Measurements from ENCODE around the gene SGF29. TPM values are rescaled to one million over a fixed set of nuclear protein-coding genes. Genes with fewer than 3 reads are reported as not detected.
"Not testable (repeated sequence)": the region's sequence is repeated elsewhere in the genome, so short reads cannot be mapped to it uniquely, and the experiment has no call there.

SGF29 gene
- total RNA-seq, 1 donor from 2014 or later = 38.0 TPM

GRCh38 chr16:28607681-28608495, 54.2 kb downstream of the SGF29 start:
- H3K27ac Mint-ChIP-seq; H3K36me3 Mint-ChIP-seq (ENCODE audit: low read depth); H3K27me3 Mint-ChIP-seq (ENCODE audit: low read depth); DNase-seq (ENCODE audit: low spot score); H3K4me1 Mint-ChIP-seq (ENCODE audit: low read depth); H3K4me3 Mint-ChIP-seq (ENCODE audit: low read depth); H3K9me3 Mint-ChIP-seq; intact Hi-C loops (cut with micrococcal nuclease): not testable (repeated sequence)

- intact Hi-C loops (cut with micrococcal nuclease); H3K27ac Mint-ChIP-seq; H3K4me1 Mint-ChIP-seq (ENCODE audit: low read depth); H3K27me3 Mint-ChIP-seq (ENCODE audit: low read depth); H3K9me3 Mint-ChIP-seq; H3K4me3 Mint-ChIP-seq (ENCODE audit: low read depth); H3K36me3 Mint-ChIP-seq (ENCODE audit: low read depth); DNase-seq (ENCODE audit: low spot score): not testable (repeated sequence)
These were observed 54.7 kb downstream of the SGF29 start for GRCh38 chr16:28608496-28608808.

- H3K9me3 Mint-ChIP-seq; DNase-seq (ENCODE audit: low spot score); H3K27ac Mint-ChIP-seq; H3K4me3 Mint-ChIP-seq (ENCODE audit: low read depth); H3K36me3 Mint-ChIP-seq (ENCODE audit: low read depth); H3K4me1 Mint-ChIP-seq (ENCODE audit: low read depth); H3K27me3 Mint-ChIP-seq (ENCODE audit: low read depth); intact Hi-C loops (cut with micrococcal nuclease): not testable (repeated sequence)
These were observed 55.3 kb downstream of the SGF29 start for GRCh38 chr16:28608867-28609596.

- Mint-ChIP-seq H3K9me3 (no peaks in the 10 kb centered on the region), H3K27ac (no peak within 1 kb of the TSS), H3K27me3 (ENCODE audit: low read depth) (no peaks in the 10 kb centered on the region), H3K4me3 (ENCODE audit: low read depth) (no peak within 1 kb of the TSS), H3K4me1 (ENCODE audit: low read depth) (peaks cover 9% of the 10 kb centered on the region), H3K36me3 (ENCODE audit: low read depth) (no peaks in the 10 kb centered on the region)
- intact Hi-C loops (cut with micrococcal nuclease) = no loop called here
- no peak for DNase-seq (ENCODE audit: low spot score)
These were observed 56.2 kb downstream of the SGF29 start, which contains the start of gene SULT1A1 for GRCh38 chr16:28609631-28610594. SULT1A1 (minus strand) TSS chr16:28610044; CDS start chr16:28608855, 1,189 bp downstream.

GRCh38 chr16:28610595-28611191, 57.0 kb downstream of the SGF29 start:
- Mint-ChIP-seq H3K4me1 (ENCODE audit: low read depth) (peaks cover 10% of the 10 kb centered on the region), H3K36me3 (ENCODE audit: low read depth) (no peaks in the 10 kb centered on the region), H3K27ac (no peak overlapping the region), H3K4me3 (ENCODE audit: low read depth) (no peak overlapping the region), H3K9me3 (no peaks in the 10 kb centered on the region), H3K27me3 (ENCODE audit: low read depth) (no peaks in the 10 kb centered on the region)
- DNase-seq (ENCODE audit: low spot score) = no peak
- intact Hi-C loops (cut with micrococcal nuclease) = no loop called here

- H3K27me3 Mint-ChIP-seq (ENCODE audit: low read depth); H3K9me3 Mint-ChIP-seq; intact Hi-C loops (cut with micrococcal nuclease); DNase-seq (ENCODE audit: low spot score); H3K36me3 Mint-ChIP-seq (ENCODE audit: low read depth); H3K27ac Mint-ChIP-seq; H3K4me3 Mint-ChIP-seq (ENCODE audit: low read depth): not testable (repeated sequence)
- peaks cover 10% of the 10 kb centered on the region for H3K4me1 Mint-ChIP-seq (ENCODE audit: low read depth)
These were observed 58.9 kb downstream of the SGF29 start for GRCh38 chr16:28612359-28613280.

GRCh38 chr16:28613912-28614311, 60.2 kb downstream of the SGF29 start:
- H3K4me1 Mint-ChIP-seq (ENCODE audit: low read depth) = peaks cover 10% of the 10 kb centered on the region
- H3K4me3 Mint-ChIP-seq (ENCODE audit: low read depth); DNase-seq (ENCODE audit: low spot score); H3K36me3 Mint-ChIP-seq (ENCODE audit: low read depth); intact Hi-C loops (cut with micrococcal nuclease); H3K27ac Mint-ChIP-seq; H3K9me3 Mint-ChIP-seq; H3K27me3 Mint-ChIP-seq (ENCODE audit: low read depth): not testable (repeated sequence)

- H3K4me3 Mint-ChIP-seq (ENCODE audit: low read depth); DNase-seq (ENCODE audit: low spot score); H3K27ac Mint-ChIP-seq; H3K9me3 Mint-ChIP-seq; H3K36me3 Mint-ChIP-seq (ENCODE audit: low read depth); H3K27me3 Mint-ChIP-seq (ENCODE audit: low read depth); intact Hi-C loops (cut with micrococcal nuclease): not testable (repeated sequence)
- peaks cover 10% of the 10 kb centered on the region for H3K4me1 Mint-ChIP-seq (ENCODE audit: low read depth)
These were observed 60.8 kb downstream of the SGF29 start for GRCh38 chr16:28614561-28614960.

- H3K9me3 Mint-ChIP-seq; H3K4me1 Mint-ChIP-seq (ENCODE audit: low read depth): not testable (repeated sequence)
These were observed 61.9 kb downstream of the SGF29 start for GRCh38 chr16:28615486-28616223.

GRCh38 chr16:28616224-28616577, 62.5 kb downstream of the SGF29 start:
- DNase-seq (ENCODE audit: low spot score); H3K9me3 Mint-ChIP-seq; intact Hi-C loops (cut with micrococcal nuclease); H3K27me3 Mint-ChIP-seq (ENCODE audit: low read depth); H3K27ac Mint-ChIP-seq; H3K4me3 Mint-ChIP-seq (ENCODE audit: low read depth); H3K4me1 Mint-ChIP-seq (ENCODE audit: low read depth): not testable (repeated sequence)
- H3K36me3 Mint-ChIP-seq (ENCODE audit: low read depth) = peaks cover 10% of the 10 kb centered on the region

More at GRCh38 chr16:28615486-28616223, 61.9 kb downstream of the SGF29 start:
- H3K27me3 Mint-ChIP-seq (ENCODE audit: low read depth); DNase-seq (ENCODE audit: low spot score); H3K27ac Mint-ChIP-seq; intact Hi-C loops (cut with micrococcal nuclease); H3K4me3 Mint-ChIP-seq (ENCODE audit: low read depth): not testable (repeated sequence)
- peaks cover 10% of the 10 kb centered on the region for H3K36me3 Mint-ChIP-seq (ENCODE audit: low read depth)

- Mint-ChIP-seq H3K36me3 (ENCODE audit: low read depth) (peaks cover 10% of the 10 kb centered on the region), H3K4me1 (ENCODE audit: low read depth) (peaks cover 4% of the 10 kb centered on the region), H3K27me3 (ENCODE audit: low read depth) (no peaks in the 10 kb centered on the region), H3K4me3 (ENCODE audit: low read depth) (no peak overlapping the region), H3K27ac (no peak overlapping the region), H3K9me3 (no peaks in the 10 kb centered on the region)
- intact Hi-C loops (cut with micrococcal nuclease) = no loop called here
- no peak for DNase-seq (ENCODE audit: low spot score)
These were observed 62.9 kb downstream of the SGF29 start for GRCh38 chr16:28616636-28617035.
